Ureter (tissue), 1 donor: Measurements from ENCODE around the gene MARCHF3. TPM values are rescaled to one million over a fixed set of nuclear protein-coding genes. Genes with fewer than 3 reads are reported as not detected.
"Not testable (repeated sequence)": the region's sequence is repeated elsewhere in the genome, so short reads cannot be mapped to it uniquely, and the experiment has no call there.

ENCODE experiments used
- DNase-seq: peaks from one replicate; pipeline ENCODE4 v3.0.0-alpha.2; 2020; ENCODE audit warnings: low spot score
- total RNA-seq: library from RNA; stranded (reverse); gene quantifications from one replicate; pipeline ENCODE4 v1.2.4, GENCODE V29; 2023
- donor health status: DM: yes; HTN: yes; CAD: no.

MARCHF3 gene
- total RNA-seq, 1 donor from 2014 or later: 7.0 TPM

- no peak for DNase-seq
These were observed 75.4 kb downstream of the MARCHF3 start for GRCh38 chr5:126954981-126955380.

DNA sequence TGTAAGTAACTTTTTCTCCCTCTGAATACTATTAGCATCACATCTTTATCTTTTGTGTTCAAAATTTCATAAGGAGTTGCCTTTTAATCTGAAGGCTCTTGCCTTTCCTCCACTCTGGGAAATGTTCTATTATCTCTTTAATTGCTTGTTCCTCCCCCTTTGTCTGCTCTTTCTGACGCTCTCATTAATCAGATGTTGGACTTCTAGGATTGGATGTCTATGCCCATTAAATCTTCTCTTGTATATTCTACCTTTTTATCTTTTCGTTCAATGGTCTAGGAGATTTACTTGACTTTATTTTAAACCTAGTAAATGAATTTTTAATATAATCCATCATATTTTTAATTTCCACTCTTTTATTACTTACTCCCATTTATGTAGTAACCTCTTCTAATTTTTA lies 76.7 kb downstream of the MARCHF3 start:
- no peak for DNase-seq

DNA sequence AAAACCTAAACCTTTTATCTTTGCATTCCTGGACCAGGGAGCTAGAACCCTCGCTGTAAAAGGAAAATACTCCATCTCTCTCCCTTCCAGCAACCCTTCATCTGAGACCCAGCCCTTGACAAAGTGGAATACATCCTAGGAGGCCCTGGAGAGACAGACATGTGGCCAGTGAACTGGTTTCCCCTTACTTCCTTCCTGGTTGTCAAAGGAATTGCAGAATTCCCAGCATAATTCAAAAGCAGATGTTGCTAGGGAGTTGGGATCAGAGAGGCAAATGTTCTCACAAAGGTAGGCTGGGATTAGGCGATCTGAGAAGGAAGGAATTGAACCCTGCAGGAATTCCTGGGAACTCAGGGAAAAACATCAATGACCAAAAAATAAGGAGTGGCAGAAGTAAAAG lies 80.9 kb downstream of the MARCHF3 start:
- DNase-seq: no peak

DNA sequence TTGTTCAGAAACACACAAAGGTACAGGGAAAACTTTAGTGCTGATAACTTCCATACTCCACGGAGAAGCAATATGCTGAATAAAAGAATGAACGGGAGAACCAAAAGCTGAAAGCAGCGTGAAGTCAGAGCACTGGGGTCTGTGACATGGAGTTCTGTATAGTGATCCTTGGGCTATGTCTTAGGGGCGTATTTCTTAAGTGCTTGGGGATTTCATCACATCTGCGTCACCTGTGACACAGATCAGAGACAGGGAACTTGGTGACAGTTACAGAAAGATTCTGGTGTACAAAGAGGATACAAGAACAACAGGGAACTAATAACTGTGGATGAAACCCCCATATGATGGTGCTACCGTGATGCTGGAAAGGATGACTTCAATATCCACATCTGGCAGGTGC lies 81.9 kb downstream of the MARCHF3 start:
- DNase-seq: no peak

DNA sequence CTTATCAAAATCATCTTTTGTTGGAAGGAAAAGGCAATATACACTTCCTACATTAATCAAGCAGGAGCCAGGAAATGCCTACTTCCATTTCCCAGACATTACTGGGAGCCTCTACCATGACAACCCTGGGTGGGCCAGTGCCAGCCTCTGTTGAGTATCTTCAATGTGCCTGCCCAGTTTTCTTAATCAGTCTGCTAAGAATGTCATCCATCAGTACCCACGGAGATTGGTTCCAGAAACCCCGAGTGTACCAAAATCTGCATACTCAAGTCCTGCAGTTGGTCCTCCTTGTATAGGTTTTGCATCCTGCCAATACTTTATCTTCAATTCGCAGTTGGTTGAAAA lies 82.4 kb downstream of the MARCHF3 start:
- no peak for DNase-seq

DNA sequence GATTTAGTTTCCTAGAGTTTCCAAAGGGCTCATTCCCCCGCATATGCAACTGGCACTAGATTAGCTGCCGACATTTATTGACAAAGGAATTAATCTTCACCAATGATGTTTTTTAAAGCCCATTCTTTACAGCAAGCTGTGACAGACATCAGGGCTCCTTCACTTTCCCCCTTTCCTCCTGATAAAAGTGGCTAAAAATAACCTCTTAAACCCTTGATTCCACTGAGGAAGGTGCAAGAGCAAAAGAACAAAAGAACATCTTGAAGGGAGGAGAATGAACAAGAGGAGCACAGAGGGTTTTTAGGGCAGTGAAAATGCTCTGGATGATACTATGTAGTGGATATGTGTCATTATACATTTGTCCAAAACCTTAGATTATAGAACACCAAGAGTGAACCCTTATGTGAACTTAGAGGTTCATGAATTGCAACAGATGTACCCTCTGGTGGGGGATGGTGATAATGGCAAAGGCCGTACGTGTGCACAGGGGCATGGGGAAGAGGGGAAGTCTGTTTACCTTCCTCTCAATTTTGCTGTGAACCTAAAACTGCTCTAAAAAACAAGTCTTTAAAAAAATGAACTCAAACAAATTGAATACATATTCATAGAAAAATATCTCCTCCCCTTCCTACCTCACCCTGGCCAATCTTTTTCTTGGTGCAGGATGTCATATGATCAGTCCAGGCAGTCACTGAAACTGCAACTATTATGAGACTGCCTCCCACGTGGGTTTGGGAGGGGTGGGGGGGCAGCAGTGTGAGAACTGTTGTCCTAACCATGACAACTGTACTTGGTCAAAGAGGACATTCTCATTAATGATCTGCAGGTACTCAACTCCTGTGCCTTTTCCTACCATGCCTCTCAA lies 83.0 kb downstream of the MARCHF3 start:
- DNase-seq: no peak

DNA sequence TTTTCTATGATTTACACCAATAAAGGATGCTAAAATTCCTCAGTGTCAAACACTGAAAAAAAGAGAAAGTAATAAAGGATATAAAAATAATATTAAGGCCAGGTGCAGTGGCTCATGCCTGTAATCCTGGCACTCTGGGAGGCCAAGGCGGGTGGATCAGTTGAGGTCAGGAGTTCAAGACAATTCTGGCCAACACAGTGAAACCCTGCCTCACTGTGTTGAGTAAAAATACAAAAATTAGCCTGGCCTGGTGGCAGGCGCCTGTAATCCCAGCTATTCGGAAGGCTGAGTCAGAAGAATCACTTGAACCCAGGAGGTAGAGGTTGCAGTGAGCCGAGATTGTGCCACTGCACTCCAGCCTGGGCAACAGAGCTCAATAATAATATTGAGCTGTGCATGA lies 87.5 kb downstream of the MARCHF3 start:
- not testable (repeated sequence) for DNase-seq

- no peak for DNase-seq
These were observed 89.0 kb downstream of the MARCHF3 start for GRCh38 chr5:126941403-126941802.

DNA sequence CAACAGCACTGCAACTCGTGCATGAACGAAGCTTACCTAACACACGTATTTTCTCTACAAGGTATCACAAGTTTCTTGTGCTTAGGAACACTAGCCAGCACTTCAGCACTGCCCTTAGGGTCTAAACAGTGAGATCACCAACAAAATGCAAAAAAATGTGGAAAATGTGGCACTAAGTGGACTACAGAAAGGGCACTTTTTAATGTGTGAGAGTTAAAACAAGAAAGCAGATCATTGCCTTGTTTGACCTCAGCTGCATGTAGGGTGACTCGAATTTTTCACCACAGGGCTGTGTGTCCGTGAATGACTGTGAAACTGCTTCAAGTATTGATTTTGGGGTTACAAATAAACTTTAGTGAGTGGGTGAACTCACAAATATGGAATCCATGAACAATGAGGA lies 90.5 kb downstream of the MARCHF3 start:
- no peak for DNase-seq

DNA sequence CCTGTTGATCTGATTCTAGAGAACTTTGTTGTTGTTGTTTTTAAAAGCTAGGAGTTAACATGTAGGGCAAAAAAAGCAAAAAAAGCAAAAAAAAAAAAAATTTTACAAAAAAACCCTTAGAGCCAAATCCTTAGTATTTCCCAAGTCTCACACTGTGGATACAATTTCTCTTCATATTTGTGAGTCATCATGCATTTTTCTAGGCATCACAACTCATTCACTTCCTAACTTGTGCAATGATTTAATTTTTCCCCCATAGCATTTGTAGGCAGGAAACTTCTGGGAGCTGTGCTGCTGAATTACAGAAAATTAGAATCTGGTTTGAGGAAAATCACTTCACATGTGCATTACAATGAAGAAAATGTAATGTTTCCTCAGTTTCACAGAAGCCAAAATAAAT lies 91.9 kb downstream of the MARCHF3 start:
- DNase-seq: no peak

DNA sequence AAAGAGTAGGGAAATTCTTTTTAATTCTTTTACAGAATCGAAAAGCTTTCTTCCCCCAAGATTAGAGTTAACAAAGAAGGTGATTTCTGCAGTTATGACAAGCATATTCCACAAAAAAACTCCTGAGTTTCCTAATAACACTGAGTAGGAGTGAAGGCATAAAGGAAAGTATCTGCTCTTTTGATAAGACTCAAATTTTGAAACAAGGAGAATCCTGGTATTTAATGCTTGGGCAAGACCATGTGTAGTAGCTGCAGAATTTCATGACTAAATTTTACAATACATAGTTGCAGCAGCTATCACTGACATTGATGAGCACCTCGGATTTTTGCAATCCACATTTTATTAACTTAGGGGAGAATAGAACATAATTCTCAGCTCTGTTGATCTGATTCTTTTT lies 92.6 kb downstream of the MARCHF3 start:
- DNase-seq: no peak

- no peak for DNase-seq
These were observed 93.5 kb downstream of the MARCHF3 start for GRCh38 chr5:126936775-126937418.

DNA sequence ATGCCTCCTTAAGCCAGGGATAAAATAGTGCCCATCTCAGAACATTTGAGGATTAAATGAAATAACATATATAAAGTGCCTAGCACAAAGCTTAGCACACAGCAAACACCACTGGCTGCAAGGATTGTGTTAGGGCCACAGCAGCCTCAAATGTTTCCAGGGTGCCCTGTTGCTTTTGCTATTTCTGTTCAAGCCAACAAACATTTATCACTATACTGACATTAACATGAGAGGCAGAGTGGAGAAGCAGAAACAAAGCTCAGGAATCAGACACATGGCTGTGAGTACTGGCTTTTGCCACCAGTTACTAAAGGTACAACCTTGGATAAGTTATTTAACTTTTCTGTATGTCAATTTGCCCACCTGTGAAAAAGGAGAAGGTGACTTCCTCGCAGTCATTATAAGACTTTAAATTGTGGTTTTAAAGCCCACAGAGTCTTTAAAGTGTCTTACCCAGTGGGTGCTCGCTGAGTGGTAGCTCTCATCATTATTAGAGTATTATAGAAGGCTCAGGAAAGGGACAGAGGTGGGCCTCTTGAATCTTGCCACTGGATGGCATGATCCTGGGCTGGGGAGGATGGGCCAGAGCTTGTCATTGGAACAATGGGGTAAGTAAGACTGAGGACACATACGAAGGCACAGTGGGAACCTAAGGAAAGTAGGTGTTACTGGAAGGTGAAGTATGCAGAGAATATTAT lies 98.2 kb downstream of the MARCHF3 start:
- DNase-seq: no peak

GRCh38 chr5:126928041-126928440 lies 102.3 kb downstream of the MARCHF3 start:
- no peak for DNase-seq

- DNase-seq: no peak
These were observed 102.9 kb downstream of the MARCHF3 start for GRCh38 chr5:126927429-126927828.

DNA sequence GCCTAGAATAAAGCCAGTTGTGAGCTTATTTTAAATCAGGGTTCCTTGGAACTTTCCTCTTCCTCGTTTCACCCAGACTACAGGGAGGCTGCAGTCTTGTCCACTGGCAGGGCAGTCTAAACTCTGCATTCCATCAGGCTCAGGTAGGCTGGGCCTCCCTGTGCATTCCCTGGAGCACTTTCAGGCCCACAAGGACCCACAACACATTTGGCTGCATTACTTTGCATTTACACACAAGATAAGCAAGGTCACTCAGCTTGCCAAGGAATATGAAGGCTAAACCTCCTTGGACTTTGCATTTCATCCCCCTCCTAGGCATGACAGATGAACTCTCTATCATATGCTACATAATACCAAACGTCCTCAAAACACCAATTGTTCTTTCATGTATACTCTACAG lies 104.2 kb downstream of the MARCHF3 start:
- DNase-seq: no peak

GRCh38 chr5:126925482-126925881 lies 104.9 kb downstream of the MARCHF3 start:
- DNase-seq: no peak

- DNase-seq: no peak
These were observed 105.9 kb downstream of the MARCHF3 start for GRCh38 chr5:126924331-126925033.

GRCh38 chr5:126921241-126922091 lies 108.9 kb downstream of the MARCHF3 start:
- no peak for DNase-seq

DNA sequence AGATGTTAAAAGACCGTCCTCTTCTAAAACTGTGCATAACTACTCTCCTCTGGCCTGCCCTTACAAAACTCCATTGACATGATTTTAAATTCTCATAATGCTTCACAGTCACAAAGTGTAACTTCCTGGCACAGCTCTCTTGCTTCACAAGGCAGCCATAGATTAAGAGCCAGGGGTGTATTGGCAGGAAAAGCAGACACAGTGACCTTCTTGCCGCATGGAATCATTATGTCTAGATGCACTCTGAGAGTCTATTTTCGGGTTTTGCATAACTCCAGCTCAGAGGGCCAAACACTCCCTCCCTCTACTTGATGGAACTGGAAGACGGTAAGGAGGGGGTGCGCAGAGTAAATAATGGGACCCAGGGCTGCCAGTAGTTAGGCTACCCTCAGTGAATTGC lies 110.1 kb downstream of the MARCHF3 start:
- no peak for DNase-seq

- DNase-seq: no peak
These were observed 110.8 kb downstream of the MARCHF3 start for GRCh38 chr5:126919566-126919965.
